GM18526 (cell line): ENCODE results near the gene HOXC4.

Experiments
- POLR2A ChIP-seq: IDR thresholded peaks from 3 replicates; pipeline ENCODE4 v1.6.1; 2011; ENCODE audit not compliant: insufficient read length; ENCODE audit errors: extremely low read depth

Gene HOXC4

DNA sequence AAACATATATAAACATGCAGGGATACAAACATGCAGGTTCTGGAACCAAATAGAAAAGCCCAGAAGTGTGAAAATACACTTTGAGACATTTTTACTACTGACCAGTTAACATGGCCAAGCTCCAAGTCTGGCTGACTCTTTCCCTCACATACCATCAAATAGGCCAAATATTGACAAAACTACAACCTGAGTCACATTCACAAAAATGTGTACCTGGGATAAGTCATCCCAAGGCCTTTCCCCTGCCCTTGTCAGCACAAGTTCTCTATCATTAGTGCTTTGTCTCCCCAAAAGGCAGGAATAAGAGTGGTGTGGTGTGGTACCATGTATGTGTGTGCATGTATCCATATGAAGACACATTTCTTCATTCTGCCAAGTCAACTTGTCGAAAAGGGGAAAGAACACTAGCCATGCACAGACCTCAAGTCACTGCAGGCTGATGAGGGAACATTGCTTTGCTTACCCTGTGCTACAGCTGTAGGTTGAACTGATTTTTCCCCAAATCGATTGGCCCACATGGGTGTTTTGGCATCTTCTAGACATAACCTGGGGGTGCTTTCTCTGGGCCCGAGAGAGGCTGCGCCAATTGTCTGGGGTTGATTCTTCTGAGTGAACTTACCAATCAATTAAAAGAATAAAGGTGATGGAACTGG, 14.9 kb downstream of the HOXC4 start:
- TF ChIP-seq POLR2A: no peak

DNA sequence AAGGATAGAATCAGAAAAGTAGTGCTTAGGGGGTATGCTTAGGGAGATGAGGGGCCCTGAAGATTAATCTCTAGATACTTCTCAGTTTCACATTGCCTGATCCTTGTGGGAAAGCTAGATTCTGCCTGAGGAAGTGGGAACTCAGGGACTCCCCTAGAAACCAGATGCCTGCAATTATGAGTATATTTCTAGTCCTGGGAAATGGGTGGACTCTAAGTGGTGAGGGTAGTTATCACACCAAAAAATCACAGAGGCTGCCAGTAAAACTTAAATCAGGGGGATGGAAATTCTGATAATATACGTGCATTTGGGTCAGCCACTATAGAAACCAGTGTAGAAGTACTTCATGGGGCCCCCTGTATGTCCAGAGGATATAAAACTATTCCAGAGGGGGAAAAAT, 18.3 kb downstream of the HOXC4 start:
- TF ChIP-seq POLR2A: no peak

DNA sequence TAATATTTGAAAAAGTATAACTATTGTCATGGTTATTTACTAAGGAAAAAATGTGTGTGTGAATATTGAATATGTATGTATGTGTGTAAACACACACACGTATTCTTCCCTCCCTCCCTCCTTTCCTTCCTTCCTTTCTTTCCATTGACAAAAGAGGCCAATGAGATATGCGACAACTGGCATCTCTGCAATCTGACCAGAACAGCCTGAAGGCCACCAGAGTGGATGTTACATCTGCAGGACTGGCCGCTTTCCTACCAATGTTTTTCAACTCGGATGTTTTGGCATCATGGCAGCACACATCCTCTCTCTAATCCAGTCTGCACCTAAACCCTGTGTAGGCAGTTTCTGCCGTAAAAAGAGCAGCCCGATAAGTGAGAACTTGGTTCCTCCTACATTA, 20.7 kb downstream of the HOXC4 start:
- TF ChIP-seq POLR2A: no peak

DNA sequence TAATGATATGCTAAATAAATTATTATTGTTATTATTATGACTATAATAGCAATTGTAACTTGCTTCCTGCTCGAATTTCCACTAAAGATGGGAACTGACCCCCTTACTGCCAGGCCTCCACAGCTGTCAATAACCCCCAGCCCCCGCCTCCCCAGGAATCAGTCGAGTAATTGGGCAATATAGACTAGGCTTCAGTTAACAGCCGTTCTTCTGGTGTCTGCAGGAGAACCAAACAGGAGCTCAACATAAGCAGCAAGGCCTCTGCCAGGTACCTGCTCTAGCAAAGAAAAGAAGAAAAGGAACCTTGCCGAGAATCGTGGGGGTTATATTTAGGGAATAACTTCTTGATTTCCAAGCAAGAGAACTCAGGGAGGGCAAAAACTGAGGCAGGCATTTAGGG, 21.8 kb downstream of the HOXC4 start:
- TF ChIP-seq POLR2A: no peak

DNA sequence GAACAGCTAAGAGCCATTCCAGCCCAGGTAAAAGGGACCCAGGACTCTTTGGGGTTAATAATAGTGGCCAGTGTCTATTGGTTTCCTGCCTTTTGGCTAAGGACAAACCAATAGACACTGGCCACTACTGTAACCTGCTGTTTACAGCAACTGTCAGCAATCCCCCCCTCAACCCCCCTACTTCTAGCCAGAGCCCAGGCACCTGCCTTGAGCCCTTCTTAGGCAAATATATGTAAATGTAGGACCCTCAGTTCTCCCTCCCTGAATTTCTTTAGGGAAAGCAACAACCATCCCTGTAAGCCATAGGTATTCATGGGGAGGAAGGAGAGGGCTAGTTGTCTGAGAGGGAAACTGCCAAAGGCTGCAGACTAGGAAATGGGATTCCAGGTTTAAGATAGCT, 22.3 kb downstream of the HOXC4 start:
- TF ChIP-seq POLR2A: no peak

DNA sequence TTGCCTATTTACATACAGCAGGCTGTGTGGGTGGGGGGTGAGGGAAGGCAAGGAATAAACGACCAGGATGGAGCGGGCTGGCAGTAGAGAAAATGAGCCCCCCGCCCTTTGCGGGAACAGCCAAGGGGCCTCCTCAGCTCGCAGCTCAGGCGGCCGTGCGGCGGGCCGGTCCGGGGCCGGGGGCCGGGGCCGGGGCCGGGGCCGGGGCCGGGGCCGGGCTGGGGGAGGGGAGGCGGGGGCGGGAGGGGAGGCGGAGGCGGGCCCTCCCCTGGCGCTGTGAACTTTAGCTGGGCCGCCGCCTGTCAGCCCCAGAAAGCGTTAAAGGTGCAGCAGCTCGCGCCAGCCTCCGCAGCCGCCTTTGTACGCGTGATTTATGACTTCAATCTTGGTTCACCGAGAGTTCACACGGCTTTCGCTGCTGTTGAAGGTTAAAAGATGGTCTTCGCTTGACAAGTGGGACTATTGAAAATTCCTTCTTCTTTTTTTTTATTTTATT, 28.8 kb downstream of the HOXC4 start:
- TF ChIP-seq POLR2A: no peak
